HG03135 (cell line): ENCODE results near the gene GUCY2C.

Experiments
- ATAC-seq: cut with Tn5 transposase; IDR thresholded peaks from one replicate; pipeline ENCODE4 v1.9.1; 2021; ENCODE audit warnings: mild to moderate bottlenecking, moderate library complexity; ENCODE audit not compliant: unreplicated experiment

The GUCY2C gene

GRCh38 chr12:14576896-14577295 is 119.5 kb downstream of the GUCY2C start:
- no peak for ATAC-seq

- no peak for ATAC-seq
Observed at GRCh38 chr12:14575585-14575984, 120.8 kb downstream of the GUCY2C start.

- no peak for ATAC-seq
Observed at GRCh38 chr12:14573118-14573517, 123.3 kb downstream of the GUCY2C start.

- no peak for ATAC-seq
Observed at GRCh38 chr12:14572401-14572800, 124.0 kb downstream of the GUCY2C start.

GRCh38 chr12:14571779-14572178 is 124.6 kb downstream of the GUCY2C start:
- no peak for ATAC-seq

GRCh38 chr12:14570231-14570630 is 126.2 kb downstream of the GUCY2C start:
- ATAC-seq = no peak

- peak; percentile 67 for ATAC-seq
Observed at GRCh38 chr12:14567351-14568162, 128.8 kb downstream of the GUCY2C start, which contains the start of gene PLBD1. Gene PLBD1 (minus strand): TSS chr12:14567883. CDS start chr12:14567696, 187 bp downstream.

GRCh38 chr12:14564336-14564959 is 132.0 kb downstream of the GUCY2C start:
- ATAC-seq = no peak

- no peak for ATAC-seq
Observed at GRCh38 chr12:14563046-14563445, 133.4 kb downstream of the GUCY2C start.
